Mucosa of descending colon (tissue), 3 donors: ENCODE data around the gene FAF1. TPM values are rescaled to one million over a fixed set of nuclear protein-coding genes. Genes with fewer than 3 reads are reported as not detected.

Experiments
- ATAC-seq: fragments of 200-7000 bp; cut with Tn5 transposase; one replicate; pipeline ENCODE4 v1.9.1; 2020; ENCODE audit warnings: mild to moderate bottlenecking, moderate library complexity
- DNase-seq, 3 donors: peaks; one replicate each; pipeline ENCODE4 v3.0.0-alpha.2; 2020
- H3K36me3 ChIP-seq: fragments of 200-600 bp; one replicate; pipeline ENCODE4 v1.8.0; 2021; ENCODE audit warnings: low read depth, mild to moderate bottlenecking
- H3K4me1 ChIP-seq: fragments of 200-600 bp; one replicate; pipeline ENCODE4 v1.8.0; 2021; ENCODE audit warnings: low read depth, mild to moderate bottlenecking
- H3K4me3 ChIP-seq: fragments of 200-600 bp; one replicate; pipeline ENCODE4 v1.8.0; 2021; ENCODE audit warnings: mild to moderate bottlenecking
- H3K9me3 ChIP-seq: fragments of 200-600 bp; one replicate; pipeline ENCODE4 v1.8.0; 2021; ENCODE audit warnings: mild to moderate bottlenecking
- intact Hi-C, 2 donors: fragments of 100-400 bp; cut with DNase I in 1 of 2; cut with micrococcal nuclease in 1 of 2; formaldehyde crosslinking; loops; one replicate each; pipeline versions ENCODE4 v1.11.0 to v1.11.1; 2022; cut with DNase I, micrococcal nuclease
- total RNA-seq, 3 donors: library from RNA; stranded (reverse); fragmentation: NEBNext Ultra II Directional in 2 of 3; extraction: Animal tissue kit (Norgen Biotek cat#: 25700) in 2 of 3; gene quantifications; one replicate each; pipeline versions ENCODE4 v1.2.1 to v1.2.4, GENCODE V29; 2021 to 2023
- TF ChIP-seq, protein P1 (sequence below): fragments of 200-600 bp; IDR thresholded peaks from one replicate; pipeline ENCODE4 v1.8.0; 2022; ENCODE audit warnings: antibody characterized with exemption, mild to moderate bottlenecking
- donor health status: DM: no; HTN: no; CAD: no; lungs with moderate emphysema.
- donor health status: DM: no; HTN: no; CAD: no.
- donor health status: DM: no; HTN: yes; CAD: no.

The FAF1 gene
- total RNA-seq, 3 donors from 2014 or later, result 48.6 to 70.9 (median 57.7) TPM

DNA sequence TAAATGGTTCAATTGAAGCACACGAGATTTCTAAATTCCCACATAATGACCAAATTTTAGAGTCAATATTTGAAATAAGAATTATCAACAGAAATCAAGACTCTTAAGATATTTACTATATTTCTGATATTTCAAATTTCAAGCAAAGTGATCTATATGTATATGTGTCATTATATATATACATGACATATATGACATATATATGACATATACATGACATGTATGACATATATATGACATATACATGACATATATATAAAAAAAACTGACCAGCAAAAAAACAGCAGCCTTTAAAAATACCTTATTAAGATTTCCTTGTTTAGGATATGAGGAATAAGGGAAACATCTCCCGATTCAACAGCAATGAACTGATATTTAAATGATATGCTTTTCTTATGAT, 266.2 kb downstream of the FAF1 start:
- intact Hi-C loops, result no loop called here
- Histone ChIP-seq H3K9me3 (no peaks in the 10 kb centered on the region), H3K4me1 (no peaks in the 10 kb centered on the region), H3K4me3 (no peak overlapping the region), H3K36me3 (no peaks in the 10 kb centered on the region)
- TF ChIP-seq, protein P1, sequence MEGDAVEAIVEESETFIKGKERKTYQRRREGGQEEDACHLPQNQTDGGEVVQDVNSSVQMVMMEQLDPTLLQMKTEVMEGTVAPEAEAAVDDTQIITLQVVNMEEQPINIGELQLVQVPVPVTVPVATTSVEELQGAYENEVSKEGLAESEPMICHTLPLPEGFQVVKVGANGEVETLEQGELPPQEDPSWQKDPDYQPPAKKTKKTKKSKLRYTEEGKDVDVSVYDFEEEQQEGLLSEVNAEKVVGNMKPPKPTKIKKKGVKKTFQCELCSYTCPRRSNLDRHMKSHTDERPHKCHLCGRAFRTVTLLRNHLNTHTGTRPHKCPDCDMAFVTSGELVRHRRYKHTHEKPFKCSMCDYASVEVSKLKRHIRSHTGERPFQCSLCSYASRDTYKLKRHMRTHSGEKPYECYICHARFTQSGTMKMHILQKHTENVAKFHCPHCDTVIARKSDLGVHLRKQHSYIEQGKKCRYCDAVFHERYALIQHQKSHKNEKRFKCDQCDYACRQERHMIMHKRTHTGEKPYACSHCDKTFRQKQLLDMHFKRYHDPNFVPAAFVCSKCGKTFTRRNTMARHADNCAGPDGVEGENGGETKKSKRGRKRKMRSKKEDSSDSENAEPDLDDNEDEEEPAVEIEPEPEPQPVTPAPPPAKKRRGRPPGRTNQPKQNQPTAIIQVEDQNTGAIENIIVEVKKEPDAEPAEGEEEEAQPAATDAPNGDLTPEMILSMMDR, result no peak
- ATAC-seq, result no peak
- DNase-seq, result no peak

DNA sequence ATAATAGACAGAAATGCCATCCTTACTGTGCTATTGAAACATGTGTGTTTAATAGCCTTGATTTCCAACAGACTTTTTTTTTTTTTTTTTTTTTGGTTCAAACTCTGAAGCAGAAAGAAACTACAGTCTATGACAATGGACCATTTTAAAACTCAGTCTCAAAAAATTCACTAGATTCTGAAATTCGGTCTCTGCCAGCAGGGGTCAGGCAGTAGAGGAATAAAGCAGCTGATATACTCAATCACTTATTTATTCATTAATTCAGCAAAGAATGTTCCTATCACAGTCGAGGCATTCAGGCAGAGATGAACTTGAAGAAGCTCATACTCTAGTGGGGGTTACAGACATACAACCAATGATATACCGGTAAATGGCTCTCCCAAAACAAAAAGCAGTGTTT, 275.9 kb downstream of the FAF1 start:
- Histone ChIP-seq H3K4me3 (no peak overlapping the region), H3K36me3 (no peaks in the 10 kb centered on the region), H3K9me3 (no peaks in the 10 kb centered on the region), H3K4me1 (no peaks in the 10 kb centered on the region)
- intact Hi-C loops, result no loop called here
- DNase-seq (no peak), ATAC-seq (no peak)
- TF ChIP-seq, protein P1, result no peak

DNA sequence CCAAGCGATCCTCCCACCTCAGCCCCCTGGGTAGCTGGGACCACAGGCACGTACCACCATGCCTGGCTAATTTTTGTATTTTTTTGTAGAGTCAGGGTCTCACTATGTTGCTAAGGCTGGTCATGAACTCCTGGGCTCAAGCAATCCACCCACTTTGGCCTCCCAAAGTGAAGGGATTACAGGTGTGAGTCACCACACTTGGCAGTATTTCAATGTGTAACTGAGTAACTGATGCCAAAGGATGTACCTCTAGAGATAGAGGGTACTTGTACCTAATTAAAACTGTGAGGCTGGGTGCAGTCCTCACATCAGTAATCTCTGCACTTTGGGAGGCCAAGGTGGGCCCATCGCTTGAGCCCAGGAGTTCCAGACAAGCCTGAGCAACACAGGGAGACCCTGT, 278.1 kb downstream of the FAF1 start:
- H3K4me3 ChIP-seq, result no peak overlapping the region
- intact Hi-C loops, result no loop called here
- H3K36me3 ChIP-seq, result no peaks in the 10 kb centered on the region
- no peaks in the 10 kb centered on the region for H3K9me3 ChIP-seq
- no peak for ATAC-seq
- H3K4me1 ChIP-seq, result no peaks in the 10 kb centered on the region
- TF ChIP-seq, protein P1, result no peak
- no peak for DNase-seq

DNA sequence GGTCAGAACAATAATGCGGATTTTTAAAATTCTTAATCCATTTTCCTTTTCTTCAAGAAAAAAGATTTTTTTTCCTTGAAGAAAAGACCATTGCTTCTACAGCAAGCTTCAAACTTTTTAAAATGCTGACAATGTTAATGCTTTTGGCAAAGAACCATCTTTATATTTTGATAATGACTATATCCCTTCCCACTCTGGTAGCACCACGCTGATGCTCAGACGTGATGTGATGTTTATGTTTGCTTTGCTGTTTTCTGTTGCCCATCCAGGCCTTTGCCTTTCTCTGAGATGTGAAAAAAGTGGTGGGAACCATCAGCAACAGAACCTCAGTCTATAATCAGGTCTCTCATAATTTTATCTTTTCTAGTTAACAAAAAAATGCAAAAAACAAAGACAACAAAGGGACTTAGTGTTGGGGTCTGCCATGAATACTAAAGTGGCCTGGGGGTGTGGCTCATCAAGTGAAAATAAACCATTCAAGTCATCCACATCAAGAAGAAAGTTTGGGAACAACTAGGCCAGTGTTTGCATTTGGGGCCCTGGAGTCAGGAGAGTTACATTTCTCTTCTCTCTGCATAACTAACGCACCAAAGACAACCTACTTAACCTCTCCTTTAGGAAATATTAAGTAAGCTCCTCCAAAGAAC, 292.2 kb downstream of the FAF1 start:
- Histone ChIP-seq H3K4me3 (no peak overlapping the region), H3K9me3 (no peaks in the 10 kb centered on the region), H3K4me1 (no peaks in the 10 kb centered on the region), H3K36me3 (no peaks in the 10 kb centered on the region)
- ATAC-seq, result no peak
- DNase-seq, result no peak
- intact Hi-C loops, result no loop called here
- TF ChIP-seq, protein P1, result no peak

DNA sequence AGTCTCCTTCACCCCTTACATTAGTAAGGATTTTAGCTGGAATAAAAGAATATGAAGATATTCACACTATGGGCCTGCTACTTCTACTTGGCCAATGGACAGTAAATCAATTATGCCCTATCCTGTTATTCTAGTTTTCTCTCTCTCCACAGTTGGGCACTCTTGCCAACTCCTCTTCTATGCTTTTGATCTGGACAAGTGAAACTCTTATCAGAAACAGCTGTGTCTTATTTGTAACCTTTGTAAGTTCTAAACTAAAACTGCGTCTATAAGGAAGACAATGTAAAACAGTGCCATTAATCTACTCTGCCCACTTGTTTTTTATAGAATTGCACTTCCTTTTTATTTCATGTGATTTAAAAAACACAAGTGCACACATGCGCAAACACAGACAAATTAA, 292.8 kb downstream of the FAF1 start:
- peak; percentile 45 for ATAC-seq
- DNase-seq, result no peak
- H3K36me3 ChIP-seq, result no peaks in the 10 kb centered on the region
- H3K4me1 ChIP-seq, result no peaks in the 10 kb centered on the region
- no peak overlapping the region for H3K4me3 ChIP-seq
- TF ChIP-seq, protein P1, result no peak
- H3K9me3 ChIP-seq, result no peaks in the 10 kb centered on the region
- intact Hi-C loops, result no loop called here

DNA sequence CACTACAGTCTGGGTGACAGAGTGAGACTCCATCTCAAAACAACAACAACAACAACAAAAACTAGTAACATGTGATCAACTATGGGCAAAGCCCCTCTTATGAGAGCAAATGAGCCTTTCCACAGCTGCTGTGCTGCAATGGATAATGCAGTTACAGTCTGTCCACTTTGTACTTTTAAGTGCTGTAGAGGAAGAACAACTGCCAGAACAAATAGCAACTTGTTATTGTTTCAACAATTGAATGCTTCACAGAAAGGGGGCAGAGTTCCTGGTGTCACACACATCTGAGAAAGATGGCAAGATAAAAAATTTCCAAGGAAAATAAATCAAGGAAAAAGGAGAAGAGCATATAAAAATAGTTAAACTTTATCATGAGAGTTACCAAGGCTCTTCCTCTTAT, 293.2 kb downstream of the FAF1 start:
- Histone ChIP-seq H3K9me3 (no peaks in the 10 kb centered on the region), H3K36me3 (no peaks in the 10 kb centered on the region), H3K4me1 (no peaks in the 10 kb centered on the region), H3K4me3 (no peak overlapping the region)
- DNase-seq (no peak), ATAC-seq (peak; percentile 34)
- intact Hi-C loops, result no loop called here
- TF ChIP-seq, protein P1, result no peak
